Measurements from ENCODE around the gene FIGLA.

DNA sequence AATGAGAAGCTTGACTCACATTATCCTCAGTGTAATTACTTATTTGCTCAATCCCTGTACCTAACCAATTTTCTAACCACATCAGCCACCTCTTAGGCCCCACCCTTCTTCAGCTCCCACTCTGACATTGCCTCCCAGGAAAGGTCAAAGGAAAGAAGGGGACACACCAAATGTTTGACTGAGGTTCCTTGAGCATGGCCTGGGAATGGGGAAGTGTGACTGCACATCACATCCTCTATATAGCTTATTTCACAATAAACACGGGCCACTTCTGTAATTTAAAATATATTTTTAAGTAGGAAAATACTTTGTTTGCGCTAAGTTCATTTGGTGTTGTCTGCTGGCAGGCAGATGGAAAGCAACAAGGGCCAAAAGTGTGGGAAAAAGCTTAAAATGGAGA lies 3.0 kb upstream of the FIGLA start:
- TF ChIP-seq CTCF (IDR thresholded peaks at IDR 0.05; ENCODE audit: insufficient read depth, low read length) (no peak), POLR2AphosphoS5 (IDR thresholded peaks at IDR 0.05; ENCODE audit: low read depth) (no peak), SPI1 (IDR thresholded peaks at IDR 0.05; ENCODE audit: borderline replicate concordance, low read depth) (peak; percentile 96), GABPA (IDR thresholded peaks at IDR 0.05; ENCODE audit: low read depth) (no peak)
- TF ChIP-seq, protein P1, sequence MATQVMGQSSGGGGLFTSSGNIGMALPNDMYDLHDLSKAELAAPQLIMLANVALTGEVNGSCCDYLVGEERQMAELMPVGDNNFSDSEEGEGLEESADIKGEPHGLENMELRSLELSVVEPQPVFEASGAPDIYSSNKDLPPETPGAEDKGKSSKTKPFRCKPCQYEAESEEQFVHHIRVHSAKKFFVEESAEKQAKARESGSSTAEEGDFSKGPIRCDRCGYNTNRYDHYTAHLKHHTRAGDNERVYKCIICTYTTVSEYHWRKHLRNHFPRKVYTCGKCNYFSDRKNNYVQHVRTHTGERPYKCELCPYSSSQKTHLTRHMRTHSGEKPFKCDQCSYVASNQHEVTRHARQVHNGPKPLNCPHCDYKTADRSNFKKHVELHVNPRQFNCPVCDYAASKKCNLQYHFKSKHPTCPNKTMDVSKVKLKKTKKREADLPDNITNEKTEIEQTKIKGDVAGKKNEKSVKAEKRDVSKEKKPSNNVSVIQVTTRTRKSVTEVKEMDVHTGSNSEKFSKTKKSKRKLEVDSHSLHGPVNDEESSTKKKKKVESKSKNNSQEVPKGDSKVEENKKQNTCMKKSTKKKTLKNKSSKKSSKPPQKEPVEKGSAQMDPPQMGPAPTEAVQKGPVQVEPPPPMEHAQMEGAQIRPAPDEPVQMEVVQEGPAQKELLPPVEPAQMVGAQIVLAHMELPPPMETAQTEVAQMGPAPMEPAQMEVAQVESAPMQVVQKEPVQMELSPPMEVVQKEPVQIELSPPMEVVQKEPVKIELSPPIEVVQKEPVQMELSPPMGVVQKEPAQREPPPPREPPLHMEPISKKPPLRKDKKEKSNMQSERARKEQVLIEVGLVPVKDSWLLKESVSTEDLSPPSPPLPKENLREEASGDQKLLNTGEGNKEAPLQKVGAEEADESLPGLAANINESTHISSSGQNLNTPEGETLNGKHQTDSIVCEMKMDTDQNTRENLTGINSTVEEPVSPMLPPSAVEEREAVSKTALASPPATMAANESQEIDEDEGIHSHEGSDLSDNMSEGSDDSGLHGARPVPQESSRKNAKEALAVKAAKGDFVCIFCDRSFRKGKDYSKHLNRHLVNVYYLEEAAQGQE (IDR thresholded peaks at IDR 0.05; ENCODE audit: insufficient replicate concordance, low read depth) = no peak

Measured in HL-60 (cell line).